Measurements from ENCODE around the gene FITM2. TPM values are rescaled to one million over a fixed set of nuclear protein-coding genes. Genes with fewer than 3 reads are reported as not detected.

FITM2 gene
- total and polyA plus RNA-seq, 10 of the 15 experiments (the other 5 are each of a cell fraction or from before 2014, with no cell fraction given), result 0.46 to 1.9 (median 1.6) TPM

DNA sequence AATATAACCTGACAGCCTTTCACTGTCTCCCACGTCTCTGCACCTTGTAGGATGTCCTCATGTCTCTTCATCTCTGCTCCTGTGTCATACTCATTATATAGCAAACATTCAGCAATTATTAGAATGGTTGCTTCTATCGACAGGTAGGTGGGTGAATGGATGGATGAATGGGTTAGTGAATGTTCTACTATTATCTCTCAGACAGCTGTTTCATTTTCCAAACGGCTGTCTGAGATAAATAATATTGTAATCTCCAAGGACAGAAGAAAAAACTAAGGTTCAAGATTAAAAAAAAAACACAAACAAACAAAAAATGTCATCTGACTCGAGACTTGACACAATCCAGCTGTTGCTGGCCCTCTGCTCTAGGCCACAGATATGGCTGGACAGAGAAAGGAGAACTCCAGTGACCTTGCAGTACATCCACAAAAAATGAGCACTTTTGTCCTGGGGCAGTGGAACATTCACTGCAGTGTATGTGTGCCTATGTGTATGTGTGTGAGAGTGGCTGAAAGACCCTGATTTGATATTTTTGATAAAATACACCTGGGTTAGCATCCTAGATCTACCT is 46.6 kb upstream of the FITM2 start:
- no peaks in the 10 kb centered on the region for H3K9me3 ChIP-seq (replicated peaks; ENCODE audit: control insufficient read depth, insufficient read depth, low read length)
- no peak for FAIRE-seq
- in situ Hi-C loops (cut with MboI) (no loop called here), intact Hi-C loops (cut with micrococcal nuclease; ENCODE audit: unreplicated experiment) (no loop called here)
- H3K79me2 ChIP-seq (ENCODE audit: control insufficient read depth, insufficient read depth, low read length), result no peaks in the 10 kb centered on the region
- no peak overlapping the region for H2AFZ ChIP-seq (ENCODE audit: control insufficient read depth, low read depth, low read length)
- SMC1A ChIA-PET (ENCODE audit: uncharacterized antibody, unreplicated experiment), result interaction anchor here (1.6 kb wide), 1 partner anchor 10 kb away, joined by 5 read pairs; no protein-coding TSS in a partner anchor
- no peak overlapping the region for H3K9ac ChIP-seq (ENCODE audit: control insufficient read depth, insufficient read depth, low read length)
- no peaks in the 10 kb centered on the region for H3K36me3 ChIP-seq (ENCODE audit: control insufficient read depth in 2 of 2, insufficient read depth in 2 of 2, low read length in 1 of 2)
- H4K20me1 ChIP-seq (ENCODE audit: control insufficient read depth, insufficient read depth), result no peaks in the 10 kb centered on the region
- H3K27ac ChIP-seq (ENCODE audit: control insufficient read depth, insufficient read depth), result no peak overlapping the region
- no peak for DNase-seq (ENCODE audit: low read depth, low spot score)
- H3K4me2 ChIP-seq (ENCODE audit: control insufficient read depth, insufficient read depth), result no peak overlapping the region
- ATAC-seq, result no peak
- WGBS (ENCODE audit: insufficient coverage, insufficient replicate concordance, low lambda C conversion rate, missing lambda C conversion rate), result 1% methylated on average over 4 of the region's 4 CpGs
- CTCF ChIA-PET, result interaction anchor here (0.6 to 0.7 kb wide), 3 partner anchors 10 to 1306 kb away, joined by 3 to 4 read pairs (median 3); no protein-coding TSS in a partner anchor
- POLR2A ChIA-PET, result no interaction called here
- H3K27me3 ChIP-seq (replicated peaks in 1 of 2; ENCODE audit: control insufficient read depth in 2 of 2, insufficient read depth in 2 of 2, low read length in 1 of 2), result no peaks in the 10 kb centered on the region; a peak in 1 of 4 replicates
- RAD21 ChIA-PET (ENCODE audit: unreplicated experiment), result no interaction called here
- BruUV-seq (replicated peaks), result no TSS peak
- no peak overlapping the region for H3K4me3 ChIP-seq
- no peaks in the 10 kb centered on the region for H3K4me1 ChIP-seq (ENCODE audit: control insufficient read depth, insufficient read depth, low read length)
- TF ChIP-seq, protein P1, sequence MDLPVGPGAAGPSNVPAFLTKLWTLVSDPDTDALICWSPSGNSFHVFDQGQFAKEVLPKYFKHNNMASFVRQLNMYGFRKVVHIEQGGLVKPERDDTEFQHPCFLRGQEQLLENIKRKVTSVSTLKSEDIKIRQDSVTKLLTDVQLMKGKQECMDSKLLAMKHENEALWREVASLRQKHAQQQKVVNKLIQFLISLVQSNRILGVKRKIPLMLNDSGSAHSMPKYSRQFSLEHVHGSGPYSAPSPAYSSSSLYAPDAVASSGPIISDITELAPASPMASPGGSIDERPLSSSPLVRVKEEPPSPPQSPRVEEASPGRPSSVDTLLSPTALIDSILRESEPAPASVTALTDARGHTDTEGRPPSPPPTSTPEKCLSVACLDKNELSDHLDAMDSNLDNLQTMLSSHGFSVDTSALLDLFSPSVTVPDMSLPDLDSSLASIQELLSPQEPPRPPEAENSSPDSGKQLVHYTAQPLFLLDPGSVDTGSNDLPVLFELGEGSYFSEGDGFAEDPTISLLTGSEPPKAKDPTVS (IDR thresholded peaks at IDR 0.05; ENCODE audit: low read depth, low read length), result no peak
- no peak for TF ChIP-seq NFYA (IDR thresholded peaks at IDR 0.05; ENCODE audit: borderline replicate concordance, low read depth, low read length)

DNA sequence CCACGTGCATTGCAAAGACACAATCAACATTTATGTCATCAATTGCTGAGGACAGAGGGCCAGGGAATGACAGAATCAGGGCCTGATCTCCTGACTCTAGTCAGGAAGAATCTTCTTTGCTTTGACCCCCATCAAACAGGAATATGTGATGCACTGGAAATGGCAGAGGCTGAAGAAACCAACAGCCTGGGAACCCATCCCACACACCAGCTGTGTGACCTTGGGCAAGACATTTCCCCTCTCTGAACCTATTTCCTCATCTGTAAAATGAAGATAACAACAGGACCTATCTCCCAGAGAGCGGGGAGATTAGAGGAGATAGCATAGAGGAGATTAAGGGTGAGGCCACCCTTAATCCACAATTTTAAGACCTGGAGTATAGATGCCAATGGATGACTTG is 46.0 kb upstream of the FITM2 start:
- intact Hi-C loops (cut with micrococcal nuclease; ENCODE audit: unreplicated experiment), result no loop called here
- no peak overlapping the region for H3K9ac ChIP-seq (ENCODE audit: control insufficient read depth, insufficient read depth, low read length)
- TF ChIP-seq STAT3 (IDR thresholded peaks at IDR 0.05; ENCODE audit: low read depth, low read length) (no peak), ZNF622 (IDR thresholded peaks at IDR 0.05) (no peak), CBX5 (IDR thresholded peaks at IDR 0.05; ENCODE audit: low read depth) (no peak), PML (IDR thresholded peaks at IDR 0.05; ENCODE audit: low read length) (no peak), MTA3 (IDR thresholded peaks at IDR 0.05; ENCODE audit: borderline replicate concordance, low read length) (no peak), CREM (IDR thresholded peaks at IDR 0.05; ENCODE audit: low read depth) (no peak)
- TF ChIP-seq, protein P2, sequence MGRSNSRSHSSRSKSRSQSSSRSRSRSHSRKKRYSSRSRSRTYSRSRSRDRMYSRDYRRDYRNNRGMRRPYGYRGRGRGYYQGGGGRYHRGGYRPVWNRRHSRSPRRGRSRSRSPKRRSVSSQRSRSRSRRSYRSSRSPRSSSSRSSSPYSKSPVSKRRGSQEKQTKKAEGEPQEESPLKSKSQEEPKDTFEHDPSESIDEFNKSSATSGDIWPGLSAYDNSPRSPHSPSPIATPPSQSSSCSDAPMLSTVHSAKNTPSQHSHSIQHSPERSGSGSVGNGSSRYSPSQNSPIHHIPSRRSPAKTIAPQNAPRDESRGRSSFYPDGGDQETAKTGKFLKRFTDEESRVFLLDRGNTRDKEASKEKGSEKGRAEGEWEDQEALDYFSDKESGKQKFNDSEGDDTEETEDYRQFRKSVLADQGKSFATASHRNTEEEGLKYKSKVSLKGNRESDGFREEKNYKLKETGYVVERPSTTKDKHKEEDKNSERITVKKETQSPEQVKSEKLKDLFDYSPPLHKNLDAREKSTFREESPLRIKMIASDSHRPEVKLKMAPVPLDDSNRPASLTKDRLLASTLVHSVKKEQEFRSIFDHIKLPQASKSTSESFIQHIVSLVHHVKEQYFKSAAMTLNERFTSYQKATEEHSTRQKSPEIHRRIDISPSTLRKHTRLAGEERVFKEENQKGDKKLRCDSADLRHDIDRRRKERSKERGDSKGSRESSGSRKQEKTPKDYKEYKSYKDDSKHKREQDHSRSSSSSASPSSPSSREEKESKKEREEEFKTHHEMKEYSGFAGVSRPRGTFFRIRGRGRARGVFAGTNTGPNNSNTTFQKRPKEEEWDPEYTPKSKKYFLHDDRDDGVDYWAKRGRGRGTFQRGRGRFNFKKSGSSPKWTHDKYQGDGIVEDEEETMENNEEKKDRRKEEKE (IDR thresholded peaks at IDR 0.05), result no peak
- TF ChIP-seq, protein P3, sequence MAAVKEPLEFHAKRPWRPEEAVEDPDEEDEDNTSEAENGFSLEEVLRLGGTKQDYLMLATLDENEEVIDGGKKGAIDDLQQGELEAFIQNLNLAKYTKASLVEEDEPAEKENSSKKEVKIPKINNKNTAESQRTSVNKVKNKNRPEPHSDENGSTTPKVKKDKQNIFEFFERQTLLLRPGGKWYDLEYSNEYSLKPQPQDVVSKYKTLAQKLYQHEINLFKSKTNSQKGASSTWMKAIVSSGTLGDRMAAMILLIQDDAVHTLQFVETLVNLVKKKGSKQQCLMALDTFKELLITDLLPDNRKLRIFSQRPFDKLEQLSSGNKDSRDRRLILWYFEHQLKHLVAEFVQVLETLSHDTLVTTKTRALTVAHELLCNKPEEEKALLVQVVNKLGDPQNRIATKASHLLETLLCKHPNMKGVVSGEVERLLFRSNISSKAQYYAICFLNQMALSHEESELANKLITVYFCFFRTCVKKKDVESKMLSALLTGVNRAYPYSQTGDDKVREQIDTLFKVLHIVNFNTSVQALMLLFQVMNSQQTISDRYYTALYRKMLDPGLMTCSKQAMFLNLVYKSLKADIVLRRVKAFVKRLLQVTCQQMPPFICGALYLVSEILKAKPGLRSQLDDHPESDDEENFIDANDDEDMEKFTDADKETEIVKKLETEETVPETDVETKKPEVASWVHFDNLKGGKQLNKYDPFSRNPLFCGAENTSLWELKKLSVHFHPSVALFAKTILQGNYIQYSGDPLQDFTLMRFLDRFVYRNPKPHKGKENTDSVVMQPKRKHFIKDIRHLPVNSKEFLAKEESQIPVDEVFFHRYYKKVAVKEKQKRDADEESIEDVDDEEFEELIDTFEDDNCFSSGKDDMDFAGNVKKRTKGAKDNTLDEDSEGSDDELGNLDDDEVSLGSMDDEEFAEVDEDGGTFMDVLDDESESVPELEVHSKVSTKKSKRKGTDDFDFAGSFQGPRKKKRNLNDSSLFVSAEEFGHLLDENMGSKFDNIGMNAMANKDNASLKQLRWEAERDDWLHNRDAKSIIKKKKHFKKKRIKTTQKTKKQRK (IDR thresholded peaks at IDR 0.05; ENCODE audit: low read depth, low read length), result no peak

More for the DNA sequence above, 46.0 kb upstream of the FITM2 start:
- Histone ChIP-seq H3K9me3 (replicated peaks; ENCODE audit: control insufficient read depth, insufficient read depth, low read length) (no peaks in the 10 kb centered on the region), H4K20me1 (ENCODE audit: control insufficient read depth, insufficient read depth) (no peaks in the 10 kb centered on the region), H3K4me3 (no peak overlapping the region), H3K27ac (ENCODE audit: control insufficient read depth, insufficient read depth) (no peak overlapping the region), H3K27me3 (replicated peaks in 1 of 2; ENCODE audit: control insufficient read depth in 2 of 2, insufficient read depth in 2 of 2, low read length in 1 of 2) (no peaks in the 10 kb centered on the region; a peak in 1 of 4 replicates), H3K79me2 (ENCODE audit: control insufficient read depth, insufficient read depth, low read length) (no peaks in the 10 kb centered on the region), H3K4me2 (ENCODE audit: control insufficient read depth, insufficient read depth) (no peak overlapping the region), H2AFZ (ENCODE audit: control insufficient read depth, low read depth, low read length) (no peak overlapping the region), H3K4me1 (ENCODE audit: control insufficient read depth, insufficient read depth, low read length) (peaks cover 3% of the 10 kb centered on the region; the same call in 1 of the 2 replicates), H3K36me3 (ENCODE audit: control insufficient read depth in 2 of 2, insufficient read depth in 2 of 2, low read length in 1 of 2) (no peaks in the 10 kb centered on the region)
- in situ Hi-C loops (cut with MboI), result no loop called here
- ATAC-seq (no peak), DNase-seq (ENCODE audit: low read depth, low spot score) (no peak), FAIRE-seq (no peak)
- POLR2A ChIA-PET, result no interaction called here
- WGBS (ENCODE audit: insufficient coverage, insufficient replicate concordance, low lambda C conversion rate, missing lambda C conversion rate), result 27% methylated on average over 2 of the region's 2 CpGs
- CTCF ChIA-PET, result no interaction called here
- SMC1A ChIA-PET (ENCODE audit: uncharacterized antibody, unreplicated experiment), result interaction anchor here (1.6 kb wide), 1 partner anchor 11 kb away, joined by 5 read pairs; no protein-coding TSS in a partner anchor
- BruUV-seq (replicated peaks), result no TSS peak
- RAD21 ChIA-PET (ENCODE audit: unreplicated experiment), result no interaction called here

All from GM12878 (cell line).